CD4-positive, alpha-beta T cell treated with Interleukin-2 at 100 ng/mL for 4 hours (primary cell): ENCODE data around the gene ACKR1.

Experiments
- DNase-seq: peaks from one replicate; pipeline ENCODE4 v3.0.0-alpha.2; 2020; ENCODE audit warnings: low spot score

The ACKR1 gene

DNA sequence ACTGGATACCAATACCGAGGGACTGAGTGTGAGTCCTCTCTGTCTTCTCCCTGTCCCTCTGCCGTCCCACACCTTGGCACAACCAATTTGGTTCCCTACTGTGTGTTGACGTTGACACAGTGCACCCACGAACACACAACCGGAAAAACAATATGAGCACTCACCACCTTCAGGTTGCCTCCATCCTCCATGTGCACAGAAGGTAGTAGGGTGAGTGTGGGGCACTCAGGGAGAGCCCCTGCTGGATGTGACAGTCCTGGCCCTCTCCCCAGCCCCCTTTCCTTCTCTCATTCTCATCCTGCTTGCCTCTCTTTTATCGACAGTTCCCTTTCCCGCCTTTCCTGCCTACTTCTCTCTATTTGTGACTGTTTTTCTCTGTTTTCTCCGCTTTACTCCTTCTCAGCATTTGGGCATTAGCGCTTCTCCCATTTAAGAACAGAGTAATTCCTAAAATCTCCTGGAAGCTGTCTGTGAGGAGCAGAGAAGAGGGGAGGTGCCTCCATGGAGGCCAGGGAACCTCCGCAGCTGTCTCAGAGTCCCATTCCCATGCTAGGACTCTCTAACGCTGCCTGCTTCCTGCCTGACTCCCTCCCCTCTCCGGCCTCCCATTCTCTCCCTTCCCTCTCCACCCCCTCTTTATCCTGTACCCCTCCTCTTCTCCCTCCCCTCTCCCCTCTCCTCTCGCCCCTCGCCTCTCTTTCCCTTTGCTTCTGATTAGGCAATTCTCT lies 16.9 kb upstream of the ACKR1 start:
- no peak for DNase-seq

DNA sequence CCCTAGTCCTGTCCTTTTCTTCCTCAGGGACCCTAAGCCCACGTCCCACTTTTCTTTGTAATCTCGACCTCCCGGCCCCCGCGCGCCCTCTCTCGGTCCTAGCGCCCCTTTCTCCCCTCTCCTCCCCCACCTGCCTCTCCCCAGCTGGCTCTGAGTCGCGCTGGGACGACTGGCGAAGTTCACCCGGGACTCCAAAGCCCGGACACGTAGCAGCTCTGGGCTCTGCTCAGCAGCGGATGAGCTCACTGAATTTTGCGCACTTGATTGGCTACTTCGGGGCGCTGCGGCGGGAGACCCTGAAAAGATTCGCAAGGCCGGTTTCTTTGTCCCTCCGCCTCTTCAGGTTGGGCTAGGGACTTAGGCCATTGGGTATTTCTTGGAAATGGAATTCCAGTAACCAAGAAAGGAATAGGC lies 16.3 kb upstream of the ACKR1 start:
- no peak for DNase-seq

GRCh38 chr1:159190441-159190840 lies 14.2 kb upstream of the ACKR1 start:
- no peak for DNase-seq

DNA sequence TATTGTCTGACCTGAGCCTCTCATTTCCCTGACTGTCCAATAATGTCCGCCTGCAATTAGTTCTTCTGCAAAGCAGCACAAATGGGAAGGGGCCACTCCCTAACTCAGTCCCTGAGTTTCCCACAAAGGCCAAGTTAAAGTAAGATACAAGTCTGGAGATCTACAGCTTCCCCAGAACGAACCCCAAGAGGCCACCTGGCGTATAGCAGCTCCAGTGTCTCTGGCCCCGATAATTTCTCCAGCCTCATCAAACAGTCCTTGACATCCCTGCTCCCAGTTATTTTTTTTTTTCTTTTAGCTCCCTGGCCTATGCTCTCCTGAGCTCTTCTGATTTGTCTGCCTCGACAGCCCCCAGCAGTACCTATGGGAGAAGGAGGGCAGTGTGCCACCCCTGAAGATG lies 8.1 kb upstream of the ACKR1 start:
- no peak for DNase-seq

DNA sequence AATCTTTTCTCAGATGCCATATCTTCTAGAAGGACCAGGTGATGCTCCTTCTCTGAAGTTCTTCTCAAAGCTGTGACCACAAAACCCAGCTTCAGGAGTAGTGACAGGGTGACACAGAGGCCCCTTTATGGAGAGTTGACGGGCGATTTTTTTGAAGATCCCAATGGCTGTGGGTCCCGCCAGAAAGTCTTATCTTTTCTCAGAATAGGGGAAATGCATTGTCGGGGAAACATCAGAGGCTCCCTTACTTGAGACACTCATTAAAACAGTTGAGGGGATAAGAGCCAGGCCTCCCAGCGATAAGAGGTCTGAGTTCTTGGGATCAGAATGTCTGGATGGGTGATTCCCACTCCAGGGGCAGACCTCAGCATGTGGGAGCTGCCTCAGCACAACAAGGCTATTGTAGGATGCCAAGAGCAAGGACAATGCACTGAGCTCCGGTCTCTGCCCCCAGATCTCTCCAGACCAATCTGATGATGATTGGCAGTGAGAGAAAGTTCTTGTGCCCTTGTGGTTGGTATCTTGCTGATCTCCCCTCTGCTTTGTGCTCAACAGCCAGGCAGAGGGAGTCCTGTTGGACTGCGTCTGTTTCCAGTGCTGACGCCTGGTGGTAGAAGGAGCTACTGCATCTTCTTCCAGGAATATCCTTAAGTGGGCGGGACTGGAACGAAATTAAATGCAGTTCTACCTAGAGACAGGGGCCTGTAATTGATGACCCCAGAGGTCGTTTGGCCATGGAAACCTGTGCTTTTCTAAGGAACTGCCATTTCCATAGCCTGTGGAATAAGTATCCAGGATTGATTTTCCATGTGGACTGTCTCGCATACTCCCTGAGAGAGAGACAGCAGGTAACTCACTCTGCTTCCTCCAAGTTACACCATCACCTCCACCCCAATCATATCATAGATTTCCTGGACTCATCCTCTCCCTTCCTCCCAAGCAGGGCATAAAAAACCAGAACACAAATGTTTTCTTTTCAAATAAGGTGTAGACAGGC lies 6.8 kb upstream of the ACKR1 start:
- peak; percentile 32 for DNase-seq

DNA sequence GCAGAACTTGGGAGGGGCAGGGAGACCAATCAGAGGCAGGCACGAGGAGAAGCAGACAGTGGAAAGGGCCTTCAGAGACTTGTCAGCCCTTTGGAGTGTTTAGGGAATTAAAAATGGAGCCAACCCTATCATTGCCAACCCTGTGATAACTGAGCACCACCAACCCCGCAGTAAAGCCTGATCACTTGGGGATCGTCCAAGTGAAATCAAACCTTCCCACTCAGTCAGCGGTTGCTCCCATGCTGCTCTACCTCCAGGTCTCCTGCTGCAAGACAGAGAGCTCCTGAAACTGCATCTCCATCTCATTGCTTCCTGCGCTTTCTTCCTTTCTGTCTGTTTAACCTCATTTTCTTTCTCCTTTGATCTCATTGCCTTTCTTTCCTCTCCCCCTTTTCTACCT lies 4.8 kb upstream of the ACKR1 start:
- DNase-seq = no peak

DNA sequence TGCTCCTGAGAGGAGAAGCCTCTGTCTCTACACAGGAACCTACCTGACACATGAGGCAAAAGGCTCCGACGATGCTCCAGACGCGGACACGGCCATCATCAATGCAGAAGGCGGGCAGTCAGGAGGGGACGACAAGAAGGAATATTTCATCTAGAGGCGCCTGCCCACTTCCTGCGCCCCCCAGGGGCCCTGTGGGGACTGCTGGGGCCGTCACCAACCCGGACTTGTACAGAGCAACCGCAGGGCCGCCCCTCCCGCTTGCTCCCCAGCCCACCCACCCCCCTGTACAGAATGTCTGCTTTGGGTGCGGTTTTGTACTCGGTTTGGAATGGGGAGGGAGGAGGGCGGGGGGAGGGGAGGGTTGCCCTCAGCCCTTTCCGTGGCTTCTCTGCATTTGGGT lies 3.9 kb upstream of the ACKR1 start:
- no peak for DNase-seq

DNA sequence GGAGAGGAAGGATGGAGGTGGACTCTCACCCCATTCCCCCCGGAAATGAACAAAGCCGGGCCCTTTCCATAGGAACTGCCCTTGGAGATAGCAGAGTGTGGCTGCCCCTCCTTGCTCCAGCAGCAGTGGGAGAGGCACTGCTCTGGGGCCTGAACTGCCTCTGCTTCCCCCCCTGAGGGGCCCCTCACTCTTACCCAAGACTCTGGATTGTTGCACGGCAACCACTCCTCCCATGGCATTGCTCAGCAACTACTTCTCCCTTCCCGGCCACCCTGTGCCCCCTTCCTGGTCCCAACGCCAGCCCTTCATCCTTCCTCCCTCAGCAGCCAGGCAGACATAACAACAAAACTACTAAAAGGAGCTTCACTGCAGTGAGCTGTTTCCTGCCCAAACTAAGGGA lies 3.0 kb upstream of the ACKR1 start:
- no peak for DNase-seq

- DNase-seq = no peak
Measured at GRCh38 chr1:159203610-159204009, 1.1 kb upstream of the ACKR1 start.

DNA sequence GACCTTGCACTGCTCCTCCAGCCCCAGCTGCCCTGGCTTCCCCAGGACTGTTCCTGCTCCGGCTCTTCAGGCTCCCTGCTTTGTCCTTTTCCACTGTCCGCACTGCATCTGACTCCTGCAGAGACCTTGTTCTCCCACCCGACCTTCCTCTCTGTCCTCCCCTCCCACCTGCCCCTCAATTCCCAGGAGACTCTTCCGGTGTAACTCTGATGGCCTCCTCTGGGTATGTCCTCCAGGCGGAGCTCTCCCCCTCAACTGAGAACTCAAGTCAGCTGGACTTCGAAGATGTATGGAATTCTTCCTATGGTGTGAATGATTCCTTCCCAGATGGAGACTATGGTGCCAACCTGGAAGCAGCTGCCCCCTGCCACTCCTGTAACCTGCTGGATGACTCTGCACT lies 550 bp downstream of the ACKR1 start:
- DNase-seq = no peak

GRCh38 chr1:159206110-159206509 lies 1.4 kb downstream of the ACKR1 start:
- DNase-seq = no peak

DNA sequence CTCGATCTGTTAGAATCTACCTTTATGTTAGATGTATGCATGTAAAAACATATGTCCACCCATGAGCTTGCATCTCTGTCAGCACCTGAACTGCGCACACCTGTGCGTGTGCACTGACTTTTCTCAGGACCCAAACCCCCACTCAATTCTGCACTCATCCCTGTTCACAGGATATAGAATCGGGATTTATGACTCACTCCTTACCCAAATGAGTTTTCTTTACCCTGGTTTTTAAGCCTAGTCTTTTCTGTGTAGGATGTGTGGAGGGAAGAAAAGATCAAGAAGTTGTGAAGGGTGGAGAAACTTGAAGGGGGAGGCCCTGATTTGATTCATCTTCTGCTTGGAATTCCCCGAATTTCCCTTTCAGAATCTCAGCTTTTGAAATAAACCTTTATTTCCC lies 2.4 kb downstream of the ACKR1 start:
- DNase-seq = no peak

GRCh38 chr1:159207774-159208173 lies 3.1 kb downstream of the ACKR1 start:
- DNase-seq = no peak

DNA sequence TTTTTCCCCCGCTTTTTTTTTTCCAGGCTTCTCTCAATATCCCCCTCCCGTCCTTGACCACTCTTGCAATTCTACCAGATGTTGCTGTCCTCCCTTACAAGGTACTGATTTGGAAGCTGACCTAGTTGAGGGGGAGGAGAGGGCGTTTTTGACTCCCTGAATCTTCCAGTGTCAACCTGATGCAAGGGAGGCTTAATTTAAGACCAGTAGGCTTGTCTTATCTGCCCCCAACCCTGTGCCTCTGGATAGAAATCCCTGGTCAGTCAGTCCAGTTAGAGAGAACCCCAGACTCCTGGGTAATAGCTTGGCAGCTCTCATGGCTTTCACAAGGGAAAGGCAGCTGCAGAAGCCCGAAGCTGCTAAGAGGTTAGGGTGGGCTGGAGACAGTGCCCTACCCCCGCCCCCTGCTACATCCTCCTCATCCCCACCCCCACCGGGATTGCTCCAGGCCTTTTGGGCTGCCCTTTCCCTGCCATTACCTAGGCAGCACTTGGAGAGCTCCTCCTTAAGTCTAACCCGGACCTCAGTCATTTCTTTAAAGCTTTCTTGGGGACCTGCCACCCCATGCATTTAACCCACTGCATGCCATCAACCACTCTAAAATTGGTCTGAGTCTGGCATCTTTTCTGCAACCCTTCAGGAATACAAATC lies 3.6 kb downstream of the ACKR1 start:
- DNase-seq = no peak

DNA sequence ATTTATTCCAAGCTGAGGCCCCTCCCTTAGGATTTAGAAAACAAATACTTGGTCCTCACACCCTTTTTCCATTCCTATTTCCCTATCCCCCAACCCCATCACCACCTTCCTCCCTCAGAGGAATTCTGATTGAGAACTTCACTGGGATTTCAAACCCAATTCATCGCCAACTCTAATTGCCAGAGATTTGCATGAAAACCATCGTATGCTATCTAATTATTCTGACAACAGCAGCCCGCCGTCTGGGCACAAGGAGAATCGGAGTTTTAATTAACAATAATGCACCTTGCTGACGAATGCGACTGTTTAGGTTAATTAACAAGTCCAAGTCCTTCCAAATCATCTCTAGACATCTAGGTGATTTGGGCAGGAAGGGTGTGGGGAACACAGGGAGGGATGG lies 4.4 kb downstream of the ACKR1 start:
- DNase-seq = no peak

GRCh38 chr1:159211331-159212136 lies 6.9 kb downstream of the ACKR1 start:
- peak; percentile 37 for DNase-seq

DNA sequence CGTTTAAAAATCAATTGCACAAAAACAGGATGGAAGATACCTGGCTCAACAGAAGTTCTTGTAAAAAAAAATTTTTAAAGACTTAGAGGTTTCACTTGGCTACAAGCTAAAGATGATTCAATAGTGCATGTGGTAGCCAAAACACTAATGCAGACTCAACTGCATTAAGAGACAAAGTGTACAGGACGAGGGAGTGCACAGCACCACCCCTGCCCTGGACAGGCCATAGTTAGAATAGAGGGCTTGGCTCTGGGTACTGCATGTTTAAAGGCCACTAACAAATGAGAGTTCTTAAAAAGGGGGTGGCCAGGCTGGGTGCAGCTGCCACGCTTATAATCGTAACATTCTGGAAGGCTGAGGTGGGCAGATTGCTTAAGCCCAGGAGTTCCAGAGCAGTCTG lies 7.9 kb downstream of the ACKR1 start:
- no peak for DNase-seq

GRCh38 chr1:159214149-159214760 lies 9.6 kb downstream of the ACKR1 start:
- peak; percentile 40 for DNase-seq

- no peak for DNase-seq
Measured at GRCh38 chr1:159218649-159219636, 14.3 kb downstream of the ACKR1 start.
